OCI-LY1 (cell line): Measurements from ENCODE around the gene FAM180A.

Source experiments
- H2AFZ ChIP-seq: fragments of 200-600 bp; sonication (generic), shearing (Covaris generic); 2 replicates; pipeline ENCODE4 v1.6.0; 2014; ENCODE audit warnings: antibody characterized with exemption, mild to moderate bottlenecking, low read length
- H3F3A ChIP-seq: fragments of 200-600 bp; sonication (generic), shearing (Covaris generic); 2 replicates; pipeline ENCODE4 v1.6.0; 2014; ENCODE audit warnings: mild to moderate bottlenecking, antibody characterized with exemption, low read length, moderate library complexity; ENCODE audit not compliant: insufficient read depth
- H3K27ac ChIP-seq: fragments of 200-600 bp; sonication (generic); 2 replicates; pipeline ENCODE4 v1.5.1; 2014; ENCODE audit warnings: low read length, mixed run types, mild to moderate bottlenecking, low read depth; ENCODE audit not compliant: poor library complexity, severe bottlenecking
- H3K27me3 ChIP-seq: fragments of 200-600 bp; sonication (generic); 2 replicates; pipeline ENCODE4 v1.6.0; 2014; ENCODE audit warnings: antibody characterized with exemption, mild to moderate bottlenecking, low read length, moderate library complexity; ENCODE audit not compliant: insufficient read depth
- H3K36me3 ChIP-seq: fragments of 200-600 bp; sonication (generic); 2 replicates; pipeline ENCODE4 v1.6.1; 2014; ENCODE audit warnings: mild to moderate bottlenecking, antibody characterized with exemption, low read length, moderate library complexity, mixed read lengths; ENCODE audit not compliant: insufficient read depth
- H3K4me1 ChIP-seq: fragments of 200-600 bp; sonication (generic); 2 replicates; pipeline ENCODE4 v1.5.1; 2014; ENCODE audit warnings: mild to moderate bottlenecking, low read length, moderate library complexity; ENCODE audit not compliant: insufficient read depth, severe bottlenecking
- H3K4me2 ChIP-seq: fragments of 200-600 bp; sonication (generic), shearing (Covaris generic); 2 replicates; pipeline ENCODE4 v1.6.1; 2014; ENCODE audit warnings: low read length
- H3K4me3 ChIP-seq: fragments of 200-600 bp; sonication (generic); 2 replicates; pipeline ENCODE4 v1.5.1; 2014; ENCODE audit warnings: low read length, low read depth, mild to moderate bottlenecking, mixed read lengths; ENCODE audit not compliant: poor library complexity, severe bottlenecking
- H3K79me2 ChIP-seq: fragments of 200-600 bp; shearing (Covaris generic); 2 replicates; pipeline ENCODE4 v1.6.1; 2016; ENCODE audit warnings: mixed run types, low read length, mixed read lengths; ENCODE audit not compliant: insufficient read depth
- H3K9ac ChIP-seq: fragments of 200-600 bp; sonication (generic), shearing (Covaris generic); 2 replicates; pipeline ENCODE4 v1.6.1; 2014; ENCODE audit warnings: mild to moderate bottlenecking, low read length, mixed read lengths
- H3K9me2 ChIP-seq: fragments of 200-600 bp; sonication (generic), shearing (Covaris generic); 2 replicates; pipeline ENCODE4 v1.6.1; 2014; ENCODE audit warnings: low read depth, mild to moderate bottlenecking, low read length, mixed read lengths
- H3K9me3 ChIP-seq: fragments of 200-600 bp; shearing (Covaris generic); 2 replicates; pipeline ENCODE4 v1.6.1; 2014; ENCODE audit warnings: low read length, mixed read lengths
- H4K20me1 ChIP-seq: fragments of 200-600 bp; sonication (generic), shearing (Covaris generic); 2 replicates; pipeline ENCODE4 v1.6.0; 2016; ENCODE audit warnings: mild to moderate bottlenecking, low read length; ENCODE audit not compliant: insufficient read depth
- EZH2 ChIP-seq: fragments of 200-600 bp; sonication (generic), shearing (Covaris generic); IDR thresholded peaks from 2 replicates; pipeline ENCODE4 v1.8.0; 2017; ENCODE audit warnings: borderline replicate concordance, mixed run types, mild to moderate bottlenecking, antibody characterized with exemption, low read length, moderate library complexity, mixed read lengths
- TF ChIP-seq, protein P1 (sequence below): fragments of 200-600 bp; sonication (generic), shearing (Covaris generic); IDR thresholded peaks from 2 replicates; pipeline ENCODE4 v1.5.1; 2017; ENCODE audit warnings: mild to moderate bottlenecking, antibody characterized with exemption, low read length, moderate library complexity, mixed read lengths

The FAM180A gene

DNA sequence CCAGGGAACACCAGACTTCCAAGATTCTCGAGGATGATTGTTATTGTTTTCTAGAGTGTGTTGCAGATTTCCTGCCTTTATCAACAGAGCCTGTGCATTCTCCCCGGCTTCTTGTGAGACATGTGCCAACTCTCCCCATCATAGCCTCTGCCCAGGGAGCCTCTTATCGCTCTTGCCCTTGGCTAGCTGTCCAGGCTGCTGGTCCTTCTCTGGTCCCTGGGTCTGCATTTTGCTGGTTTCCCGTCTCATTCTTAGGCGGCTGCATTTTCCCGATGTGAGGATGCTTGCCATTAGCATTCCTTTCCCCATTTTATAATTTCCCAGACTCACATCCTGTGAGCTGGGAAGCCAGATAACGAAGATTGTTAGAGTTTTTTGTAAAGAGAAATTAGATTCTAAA lies 35.8 kb downstream of the FAM180A start:
- Histone ChIP-seq H3K9me3 (no peaks in the 10 kb centered on the region), H3K9ac (no peak overlapping the region), H3K36me3 (no peaks in the 10 kb centered on the region), H3F3A (no peaks in the 10 kb centered on the region), H4K20me1 (no peaks in the 10 kb centered on the region), H3K9me2 (no peaks in the 10 kb centered on the region), H3K4me3 (no peak overlapping the region), H3K27me3 (peaks cover 4% of the 10 kb centered on the region; the same call in 1 of the 2 replicates), H3K4me1 (no peaks in the 10 kb centered on the region), H3K79me2 (no peaks in the 10 kb centered on the region), H2AFZ (no peak overlapping the region), H3K27ac (no peak overlapping the region), H3K4me2 (no peak overlapping the region)
- TF ChIP-seq EZH2 = no peak
- TF ChIP-seq, protein P1, sequence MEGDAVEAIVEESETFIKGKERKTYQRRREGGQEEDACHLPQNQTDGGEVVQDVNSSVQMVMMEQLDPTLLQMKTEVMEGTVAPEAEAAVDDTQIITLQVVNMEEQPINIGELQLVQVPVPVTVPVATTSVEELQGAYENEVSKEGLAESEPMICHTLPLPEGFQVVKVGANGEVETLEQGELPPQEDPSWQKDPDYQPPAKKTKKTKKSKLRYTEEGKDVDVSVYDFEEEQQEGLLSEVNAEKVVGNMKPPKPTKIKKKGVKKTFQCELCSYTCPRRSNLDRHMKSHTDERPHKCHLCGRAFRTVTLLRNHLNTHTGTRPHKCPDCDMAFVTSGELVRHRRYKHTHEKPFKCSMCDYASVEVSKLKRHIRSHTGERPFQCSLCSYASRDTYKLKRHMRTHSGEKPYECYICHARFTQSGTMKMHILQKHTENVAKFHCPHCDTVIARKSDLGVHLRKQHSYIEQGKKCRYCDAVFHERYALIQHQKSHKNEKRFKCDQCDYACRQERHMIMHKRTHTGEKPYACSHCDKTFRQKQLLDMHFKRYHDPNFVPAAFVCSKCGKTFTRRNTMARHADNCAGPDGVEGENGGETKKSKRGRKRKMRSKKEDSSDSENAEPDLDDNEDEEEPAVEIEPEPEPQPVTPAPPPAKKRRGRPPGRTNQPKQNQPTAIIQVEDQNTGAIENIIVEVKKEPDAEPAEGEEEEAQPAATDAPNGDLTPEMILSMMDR = no peak

DNA sequence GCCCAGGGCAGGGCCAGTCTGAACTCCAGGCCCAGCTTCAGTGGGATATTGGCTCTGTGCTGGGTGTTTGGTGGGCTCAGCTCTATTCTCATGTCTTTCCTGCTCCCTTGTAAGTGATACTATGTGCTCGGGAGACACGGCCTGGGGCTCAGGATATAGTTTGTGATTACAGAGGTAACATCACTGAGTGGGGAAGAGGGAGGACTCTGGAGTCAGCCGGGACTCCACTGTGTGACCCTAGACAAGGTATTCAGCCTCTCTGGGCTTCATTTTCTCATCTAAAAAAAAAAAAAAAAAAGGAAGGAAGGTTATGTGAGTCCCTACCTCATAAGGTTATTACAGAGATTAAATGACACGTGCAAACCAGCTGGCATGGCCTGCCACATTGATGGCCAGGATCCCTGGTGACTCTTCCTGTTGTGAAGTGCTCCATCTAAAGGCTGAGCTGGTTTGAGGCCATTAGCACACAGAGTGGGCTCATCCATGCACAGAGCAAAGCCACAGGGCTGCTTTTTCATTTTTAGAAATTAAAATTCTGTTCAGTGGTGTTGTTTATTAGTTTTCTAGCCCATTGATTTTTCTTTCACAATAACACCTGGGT lies 36.3 kb downstream of the FAM180A start:
- H3K27ac ChIP-seq = no peak overlapping the region
- H3F3A ChIP-seq = no peaks in the 10 kb centered on the region
- no peak overlapping the region for H3K9ac ChIP-seq
- H3K9me3 ChIP-seq = no peaks in the 10 kb centered on the region
- peaks cover 7% of the 10 kb centered on the region; the same call in 1 of the 2 replicates for H3K27me3 ChIP-seq
- H3K9me2 ChIP-seq = no peaks in the 10 kb centered on the region
- H3K4me3 ChIP-seq = no peak overlapping the region
- no peaks in the 10 kb centered on the region for H4K20me1 ChIP-seq
- H2AFZ ChIP-seq = no peak overlapping the region
- no peaks in the 10 kb centered on the region for H3K36me3 ChIP-seq
- no peaks in the 10 kb centered on the region for H3K79me2 ChIP-seq
- TF ChIP-seq, protein P1 = no peak
- no peak for TF ChIP-seq EZH2
- no peak overlapping the region for H3K4me2 ChIP-seq
- no peaks in the 10 kb centered on the region for H3K4me1 ChIP-seq

DNA sequence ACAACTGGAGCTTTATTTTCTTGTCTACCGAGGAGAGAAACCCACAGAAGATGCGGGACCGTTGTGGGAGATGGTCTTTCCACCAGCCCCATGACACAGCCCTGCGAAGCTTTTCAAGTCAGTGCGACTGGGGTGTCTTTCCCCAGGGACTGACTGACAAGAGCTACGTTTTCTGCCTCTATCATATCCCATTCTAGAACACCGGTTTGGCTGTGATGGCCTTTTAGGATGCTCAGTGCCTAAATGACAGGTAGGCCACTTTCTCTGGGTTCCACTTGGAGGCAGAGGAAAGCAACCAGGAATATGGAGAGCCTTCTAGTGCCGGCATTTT lies 37.5 kb downstream of the FAM180A start:
- H3K9me2 ChIP-seq = no peaks in the 10 kb centered on the region
- no peaks in the 10 kb centered on the region for H3K36me3 ChIP-seq
- H4K20me1 ChIP-seq = no peaks in the 10 kb centered on the region
- H3F3A ChIP-seq = no peaks in the 10 kb centered on the region
- no peaks in the 10 kb centered on the region for H3K9me3 ChIP-seq
- no peak overlapping the region for H3K4me2 ChIP-seq
- H3K4me1 ChIP-seq = no peaks in the 10 kb centered on the region
- peaks cover 7% of the 10 kb centered on the region; the same call in 1 of the 2 replicates for H3K27me3 ChIP-seq
- H3K79me2 ChIP-seq = no peaks in the 10 kb centered on the region
- no peak overlapping the region for H3K9ac ChIP-seq
- H3K4me3 ChIP-seq = no peak overlapping the region
- TF ChIP-seq EZH2 = no peak
- TF ChIP-seq, protein P1 = no peak
- no peak overlapping the region for H2AFZ ChIP-seq
- H3K27ac ChIP-seq = no peak overlapping the region
